HG02798 (cell line): ENCODE data around the gene OR51A2.
"Not testable (repeated sequence)": the region's sequence is repeated elsewhere in the genome, so short reads cannot be mapped to it uniquely, and the experiment has no call there.

Source experiments
- ATAC-seq: cut with Tn5 transposase; IDR thresholded peaks from one replicate; pipeline ENCODE4 v1.9.1; 2021; ENCODE audit warnings: mild to moderate bottlenecking; ENCODE audit not compliant: unreplicated experiment, poor library complexity

OR51A2 gene

DNA sequence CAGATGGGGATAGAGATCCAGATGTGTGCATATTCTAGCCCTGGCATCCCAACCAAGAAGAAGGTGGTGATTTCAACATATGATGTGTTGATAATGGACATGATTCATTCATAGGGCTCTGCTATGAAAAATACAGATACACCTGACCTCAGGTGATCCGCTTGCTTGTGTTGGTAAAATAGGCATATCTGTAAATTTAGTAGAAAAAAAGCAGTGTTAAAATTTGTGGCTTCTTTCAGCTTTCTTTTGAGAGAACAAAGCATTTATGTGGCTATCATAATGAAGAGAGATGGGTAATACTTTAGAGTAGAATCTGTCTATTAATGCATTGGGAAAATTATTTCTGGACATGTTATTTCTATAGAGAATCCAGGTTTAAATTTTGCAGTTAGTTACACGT, at the start of gene OR51A2:
OR51A2 (minus strand) TSS at position 101 of the 400 bp plus-strand sequence; CDS start at position 101, 0 bp downstream.
- ATAC-seq: not testable (repeated sequence)

DNA sequence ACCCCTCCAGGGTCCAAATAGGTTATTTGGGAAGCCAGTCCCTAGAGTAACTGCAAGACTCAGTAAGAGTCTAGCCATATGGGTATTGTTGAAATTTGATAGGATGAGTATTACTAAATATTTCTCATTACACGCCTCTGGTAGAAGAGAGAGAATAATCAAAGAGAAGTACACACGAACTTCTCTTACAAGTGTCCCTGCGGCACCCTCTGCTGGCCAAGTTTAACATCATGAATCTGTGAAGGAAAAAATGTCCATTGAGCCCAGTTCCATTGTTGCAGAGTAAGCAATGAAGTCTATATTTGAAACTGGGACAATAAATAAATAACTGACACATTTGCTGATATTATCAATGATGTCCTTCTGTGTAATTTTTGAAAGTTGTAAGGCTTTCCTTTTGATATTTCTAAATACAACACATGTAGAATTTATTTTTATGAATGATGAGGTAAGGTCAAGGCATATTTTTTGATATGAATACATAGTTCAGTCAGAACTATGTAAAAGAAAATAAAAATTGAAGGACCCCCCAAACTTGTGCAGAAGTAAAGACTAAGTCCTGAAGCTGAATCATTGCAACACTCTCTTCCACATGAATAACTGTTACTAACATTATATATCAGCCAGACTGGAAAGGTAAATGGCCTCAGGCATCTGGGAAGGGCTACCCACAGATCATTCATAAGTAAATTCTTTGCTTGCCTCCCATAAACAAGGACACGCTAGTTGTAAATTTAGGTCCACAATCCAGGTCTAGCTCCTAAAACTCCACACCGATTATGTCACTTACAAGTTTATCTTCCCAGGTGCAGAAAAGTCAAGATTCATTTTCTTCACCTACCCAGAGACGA, 49.1 kb upstream of the OR51A2 start:
- ATAC-seq: no peak

GRCh38 chr11:4994551-4994950, 39.0 kb upstream of the OR51A2 start, which contains the start of gene OR51L1:
Gene OR51L1 (plus strand): TSS chr11:4994851. CDS start chr11:4998983, 4,132 bp downstream.
- no peak for ATAC-seq

DNA sequence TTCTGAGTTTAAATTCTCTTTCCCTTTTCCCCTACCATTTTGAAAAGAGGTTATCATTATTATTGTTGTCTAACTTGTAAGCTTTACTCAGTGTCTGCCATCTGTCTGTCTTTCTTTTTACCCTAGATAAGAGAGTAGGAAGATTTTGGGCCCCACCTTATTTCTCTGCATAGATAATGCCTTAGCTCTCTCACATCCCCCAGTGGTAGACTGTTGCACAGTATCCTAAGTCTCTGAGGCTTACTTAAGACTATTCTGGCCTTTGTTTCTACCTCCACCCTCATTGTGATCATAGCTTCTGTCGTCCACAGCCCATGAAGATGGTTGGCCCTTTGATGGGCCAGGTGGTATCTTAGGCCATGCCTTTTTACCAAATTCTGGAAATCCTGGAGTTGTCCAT, 35.5 kb upstream of the OR51A2 start:
- ATAC-seq: no peak

- ATAC-seq: no peak
Observed at GRCh38 chr11:4983841-4984240, 28.3 kb upstream of the OR51A2 start.

GRCh38 chr11:4982678-4983077, 27.2 kb upstream of the OR51A2 start:
- ATAC-seq: no peak

- no peak for ATAC-seq
Observed at GRCh38 chr11:4979036-4979435, 23.5 kb upstream of the OR51A2 start.

- no peak for ATAC-seq
Observed at GRCh38 chr11:4975436-4975835, 19.9 kb upstream of the OR51A2 start.

GRCh38 chr11:4962816-4963215, 7.3 kb upstream of the OR51A2 start:
- ATAC-seq: no peak

GRCh38 chr11:4960877-4961276, 5.4 kb upstream of the OR51A2 start:
- no peak for ATAC-seq

GRCh38 chr11:4957396-4957795, 1.9 kb upstream of the OR51A2 start:
- ATAC-seq: no peak

DNA sequence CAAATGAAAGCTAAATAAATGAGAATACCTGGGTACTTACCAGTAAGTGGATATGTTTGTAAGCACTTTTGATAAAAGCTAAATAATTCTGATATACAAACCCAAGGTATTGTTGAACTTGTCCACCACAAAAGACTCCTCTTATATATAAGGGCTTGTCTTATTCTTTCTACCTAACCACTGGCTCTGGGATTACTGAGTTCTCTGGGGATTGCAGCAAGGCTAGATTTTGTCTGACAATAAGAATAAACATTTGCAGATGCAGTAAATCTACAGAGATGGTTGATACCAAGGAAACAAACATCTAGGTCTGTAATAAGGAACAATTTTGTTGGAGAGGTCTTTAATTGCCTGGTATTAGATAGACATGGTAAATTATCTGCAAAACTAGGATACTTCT, 8.0 kb downstream of the OR51A2 start, which contains the start of gene OR51A4:
OR51A4 (minus strand) TSS at position 101 of the 400 bp plus-strand sequence. CDS start 505 bp downstream, outside the sequence.
- ATAC-seq: no peak

GRCh38 chr11:4936745-4937144, 18.8 kb downstream of the OR51A2 start:
- ATAC-seq: no peak

- ATAC-seq: no peak
Observed at GRCh38 chr11:4932751-4933150, 22.8 kb downstream of the OR51A2 start.

DNA sequence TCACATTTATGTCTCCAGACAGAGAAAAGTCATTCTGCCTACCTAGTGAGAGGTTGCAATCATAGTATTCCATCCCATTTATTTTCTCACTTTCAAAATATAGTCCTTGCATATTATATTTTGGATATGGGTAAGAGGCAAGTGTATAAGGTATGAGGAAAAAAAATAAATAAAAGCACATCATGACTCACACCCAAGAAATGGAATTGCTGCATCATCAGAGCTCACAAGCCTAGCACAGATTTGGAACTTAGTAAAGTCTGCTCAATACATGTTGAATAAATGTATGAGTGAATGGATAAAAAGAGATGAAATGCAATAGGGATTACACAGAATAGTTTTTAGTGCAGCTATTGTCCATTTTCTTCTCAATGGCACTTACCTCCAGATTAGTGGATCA, 28.9 kb downstream of the OR51A2 start:
- ATAC-seq: no peak

- ATAC-seq: no peak
Observed at GRCh38 chr11:4924239-4924638, 31.3 kb downstream of the OR51A2 start, which contains the start of gene OR51G1. Gene OR51G1 (minus strand): TSS chr11:4924339. CDS start chr11:4924339, 0 bp downstream.

- no peak for ATAC-seq
Observed at GRCh38 chr11:4922304-4922703, 33.2 kb downstream of the OR51A2 start.

DNA sequence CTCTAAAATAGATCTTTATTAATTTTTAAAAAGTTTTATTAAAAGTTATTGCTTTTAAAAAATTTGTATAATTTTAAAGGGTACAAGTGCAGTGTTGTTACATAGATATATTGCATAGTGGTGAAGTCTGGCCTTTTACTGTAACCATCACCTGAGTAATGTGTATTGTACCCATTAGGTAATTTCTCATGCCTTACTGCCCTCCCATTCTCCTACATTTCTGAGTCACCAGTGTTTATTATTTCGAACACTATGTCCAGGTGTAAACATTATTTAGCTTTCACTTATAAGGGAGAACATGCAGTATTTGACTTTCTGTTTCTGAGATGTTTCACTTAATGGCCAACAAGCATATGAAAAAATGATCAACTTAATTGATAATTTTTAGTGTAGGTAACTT, 33.7 kb downstream of the OR51A2 start:
- no peak for ATAC-seq

DNA sequence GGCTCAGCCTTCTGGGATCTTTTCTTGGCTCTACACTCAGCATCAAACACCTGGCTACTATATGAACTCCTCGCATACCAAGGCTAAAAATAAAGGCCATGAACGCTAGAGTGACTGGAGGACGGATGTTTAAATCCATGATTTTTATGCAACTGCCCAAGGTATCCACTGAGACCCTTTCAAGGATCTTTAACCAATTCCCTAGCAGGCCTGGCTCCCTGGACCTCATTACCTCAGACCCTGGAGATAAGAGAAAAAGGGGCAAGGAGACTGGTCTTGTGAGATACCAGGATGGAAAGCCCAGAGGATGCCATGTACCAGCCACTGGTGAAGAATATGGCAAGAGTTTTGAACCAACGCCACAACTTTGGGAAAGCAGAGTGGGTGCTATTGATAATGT, 36.3 kb downstream of the OR51A2 start, which contains the start of gene OR51G2:
OR51G2 (minus strand) TSS at position 101 of the 400 bp plus-strand sequence. CDS start 3,687 bp downstream, outside the sequence.
- ATAC-seq: no peak

GRCh38 chr11:4916581-4916980, 38.9 kb downstream of the OR51A2 start:
- ATAC-seq: no peak
